VCaP (cell line): Measurements from ENCODE around the gene MCRIP1.

Experiments
- H3K27ac ChIP-seq: fragments of 450-650 bp; 2 replicates; pipeline ENCODE4 v1.5.1; 2017
- TF ChIP-seq, protein P1 (sequence below): fragments of 450-650 bp; conservative IDR thresholded peaks from 2 replicates; pipeline ENCODE4 v1.5.1; 2017; ENCODE audit warnings: mild to moderate bottlenecking, moderate library complexity

MCRIP1 gene

DNA sequence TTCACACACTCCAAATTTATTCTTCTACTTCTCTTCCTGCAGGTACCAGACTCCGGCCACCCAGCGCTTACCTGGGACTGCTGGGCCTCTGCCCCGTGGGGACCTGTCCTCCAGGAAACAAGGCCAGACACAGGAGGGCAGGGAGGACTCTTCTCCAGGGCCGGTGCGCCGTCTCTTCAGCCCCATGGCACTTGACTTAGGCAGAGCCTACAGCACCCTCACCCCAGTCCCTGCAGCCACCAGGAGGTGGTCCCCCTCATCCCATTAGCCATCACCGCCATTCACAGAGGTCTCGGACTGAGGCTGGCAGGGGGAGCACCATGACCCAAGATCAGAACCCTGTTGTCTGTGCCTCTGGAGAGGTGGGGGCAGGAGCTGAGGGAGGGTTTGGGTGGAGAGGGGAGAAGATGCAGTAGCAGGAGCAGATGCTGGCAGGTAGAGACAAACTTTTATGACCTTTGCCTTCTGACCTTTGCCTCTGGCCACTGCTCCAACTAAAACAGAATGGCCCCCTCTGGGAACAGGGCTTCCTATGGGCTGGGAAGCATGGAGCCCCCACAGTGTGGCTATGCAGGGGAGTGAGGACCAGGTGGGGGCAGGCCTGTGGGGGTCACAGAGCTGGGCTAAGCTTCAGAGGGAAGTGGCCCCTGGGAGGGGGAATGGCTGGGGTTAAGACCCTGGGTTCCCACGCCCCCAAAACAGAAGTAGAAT is 30.9 kb downstream of the MCRIP1 start:
- TF ChIP-seq, protein P1, sequence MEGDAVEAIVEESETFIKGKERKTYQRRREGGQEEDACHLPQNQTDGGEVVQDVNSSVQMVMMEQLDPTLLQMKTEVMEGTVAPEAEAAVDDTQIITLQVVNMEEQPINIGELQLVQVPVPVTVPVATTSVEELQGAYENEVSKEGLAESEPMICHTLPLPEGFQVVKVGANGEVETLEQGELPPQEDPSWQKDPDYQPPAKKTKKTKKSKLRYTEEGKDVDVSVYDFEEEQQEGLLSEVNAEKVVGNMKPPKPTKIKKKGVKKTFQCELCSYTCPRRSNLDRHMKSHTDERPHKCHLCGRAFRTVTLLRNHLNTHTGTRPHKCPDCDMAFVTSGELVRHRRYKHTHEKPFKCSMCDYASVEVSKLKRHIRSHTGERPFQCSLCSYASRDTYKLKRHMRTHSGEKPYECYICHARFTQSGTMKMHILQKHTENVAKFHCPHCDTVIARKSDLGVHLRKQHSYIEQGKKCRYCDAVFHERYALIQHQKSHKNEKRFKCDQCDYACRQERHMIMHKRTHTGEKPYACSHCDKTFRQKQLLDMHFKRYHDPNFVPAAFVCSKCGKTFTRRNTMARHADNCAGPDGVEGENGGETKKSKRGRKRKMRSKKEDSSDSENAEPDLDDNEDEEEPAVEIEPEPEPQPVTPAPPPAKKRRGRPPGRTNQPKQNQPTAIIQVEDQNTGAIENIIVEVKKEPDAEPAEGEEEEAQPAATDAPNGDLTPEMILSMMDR, result no peak
- no peak overlapping the region for H3K27ac ChIP-seq

DNA sequence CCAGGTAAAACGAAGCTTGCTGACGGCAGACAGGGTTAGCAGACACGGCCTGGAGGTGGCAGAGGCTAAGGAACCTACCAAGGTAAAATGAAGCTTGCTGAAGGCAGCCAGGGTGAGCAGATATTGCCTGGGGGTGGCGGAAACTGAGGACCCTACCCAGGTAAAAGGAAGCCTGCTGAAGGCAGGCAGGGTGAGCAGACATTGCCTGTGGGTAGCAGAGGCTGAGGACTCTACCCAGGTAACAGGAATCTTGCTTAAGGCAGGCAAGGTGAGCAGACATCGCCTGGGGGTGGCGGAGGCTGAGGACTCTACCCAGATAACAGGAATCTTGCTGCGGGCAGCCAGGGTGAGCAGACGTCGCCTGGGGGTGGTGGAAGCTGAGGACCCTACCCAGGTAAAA is 31.8 kb downstream of the MCRIP1 start:
- no peak overlapping the region for H3K27ac ChIP-seq
- TF ChIP-seq, protein P1, result no peak

DNA sequence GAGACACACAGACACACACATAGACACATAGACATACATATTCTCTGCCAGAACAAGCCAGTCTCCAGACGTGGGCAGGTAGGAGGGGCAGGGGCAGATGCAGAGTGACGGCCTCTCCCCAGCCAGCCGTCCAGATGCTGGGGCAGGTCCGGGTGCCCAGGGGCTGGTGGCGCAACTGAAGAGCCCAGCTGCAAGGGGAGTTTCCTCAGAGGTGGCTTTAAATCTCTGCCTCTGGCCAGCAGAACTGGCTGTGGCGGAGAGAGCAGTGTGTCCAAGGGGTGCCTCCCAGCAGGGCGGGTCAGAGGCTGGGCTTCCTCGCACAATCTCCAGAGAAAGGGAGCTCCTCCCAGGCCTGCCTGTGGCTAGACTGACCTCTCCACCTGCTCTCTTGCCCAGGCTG is 38.6 kb downstream of the MCRIP1 start:
- TF ChIP-seq, protein P1, result no peak
- no peak overlapping the region for H3K27ac ChIP-seq

DNA sequence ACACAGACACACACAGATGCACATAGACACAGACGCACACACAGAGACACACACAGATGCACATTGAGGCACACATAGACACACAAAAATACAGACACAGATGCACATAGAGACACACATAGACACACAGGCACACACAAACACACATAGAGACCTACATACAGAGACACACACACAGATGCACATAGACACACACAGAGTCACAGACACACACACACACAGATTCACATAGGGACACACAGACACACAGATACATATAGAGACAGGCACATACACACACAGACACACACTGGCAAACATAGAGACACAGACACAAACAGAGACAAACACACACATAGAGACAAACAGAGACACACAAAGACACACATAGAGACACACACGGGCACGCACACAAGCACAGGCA is 39.0 kb downstream of the MCRIP1 start:
- no peak overlapping the region for H3K27ac ChIP-seq
- TF ChIP-seq, protein P1, result no peak

DNA sequence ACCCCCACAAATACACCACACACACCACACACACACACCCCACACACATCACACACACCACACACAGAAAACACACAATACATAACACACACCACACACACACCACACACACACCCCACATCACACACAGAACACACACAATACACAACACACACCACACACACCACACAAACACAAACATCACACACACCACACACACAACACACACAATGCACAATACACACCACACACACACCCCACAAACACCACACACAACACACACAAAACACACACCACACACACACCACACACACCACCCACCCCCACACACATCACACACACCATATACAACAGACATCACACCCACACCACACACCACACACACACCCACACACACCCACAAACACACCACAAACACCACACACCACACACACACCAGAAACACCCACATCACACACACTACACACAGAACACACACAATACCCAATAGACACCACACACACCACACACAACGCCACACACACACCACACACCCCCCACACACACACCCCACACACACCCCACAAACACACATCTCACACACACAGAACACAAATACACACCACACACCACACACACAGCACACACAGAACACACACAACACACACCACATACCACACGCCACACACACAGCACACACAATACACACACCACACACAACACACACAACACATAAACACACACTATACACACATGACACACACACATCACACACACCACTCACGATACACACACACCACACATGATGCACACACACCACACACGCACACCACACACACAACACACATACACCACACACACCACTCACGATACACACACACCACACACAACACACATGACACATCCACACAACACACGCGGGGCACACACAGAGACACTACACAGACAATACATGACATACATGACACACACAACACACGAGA is 40.1 kb downstream of the MCRIP1 start:
- TF ChIP-seq, protein P1, result no peak

More for the DNA sequence above, 40.1 kb downstream of the MCRIP1 start:
- no peak overlapping the region for H3K27ac ChIP-seq
